ENCODE data around the gene PCGF5. TPM values are rescaled to one million over a fixed set of nuclear protein-coding genes. Genes with fewer than 3 reads are reported as not detected.
"Not testable (repeated sequence)": the region's sequence is repeated elsewhere in the genome, so short reads cannot be mapped to it uniquely, and the experiment has no call there.

PCGF5 gene
- total and polyA plus RNA-seq, 8 donors = 10.7 to 78.2 (median 33.8) TPM

- no peak overlapping the region for H3K27ac ChIP-seq
- TF ChIP-seq POLR2A (IDR thresholded peaks at IDR 0.05) = no peak
- no peak for TF ChIP-seq CTCF (IDR thresholded peaks at IDR 0.05)
- no peak for TF ChIP-seq EP300 (IDR thresholded peaks at IDR 0.05)
- no peak for TF ChIP-seq POLR2AphosphoS5 (IDR thresholded peaks at IDR 0.05)
- no peak overlapping the region for H3K4me3 ChIP-seq
- WGBS, 5 donors = 57 to 69% (median 60%) methylated on average over 6 of the region's 6 CpGs
- no peaks in the 10 kb centered on the region for H3K9me3 ChIP-seq
- intact Hi-C loops (cut with DNase I; ENCODE audit: low total_unique reads) = no loop called here
- H3K4me1 ChIP-seq = no peaks in the 10 kb centered on the region
- H3K36me3 ChIP-seq = no peaks in the 10 kb centered on the region
- H3K27me3 ChIP-seq = peaks cover 0 to 3% (median 0%) of the 10 kb centered on the region in 3 donors
- peak in 1 of 2 donors; percentile 44 for DNase-seq
Observed at GRCh38 chr10:91313796-91314485, 93.5 kb downstream of the PCGF5 start.

DNA sequence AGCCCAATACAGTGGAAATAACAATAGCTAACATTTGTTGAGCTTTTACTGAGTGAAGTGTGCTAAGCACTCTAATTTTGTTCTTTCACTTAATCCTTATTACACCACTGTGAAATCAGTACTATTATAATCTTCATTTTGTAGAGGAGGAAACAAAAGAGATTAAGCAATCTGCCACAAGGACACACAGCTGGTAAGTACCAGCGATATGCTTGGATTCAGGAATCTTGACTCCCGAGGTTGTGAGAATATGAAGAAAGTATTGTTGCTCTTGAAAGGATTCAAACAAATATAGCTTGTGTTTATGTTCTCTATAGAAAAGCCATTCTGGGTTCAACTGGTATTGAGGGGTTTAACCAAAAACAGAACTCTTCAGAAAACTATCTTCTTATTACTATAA lies 96.0 kb downstream of the PCGF5 start:
- no peak overlapping the region for H3K27ac ChIP-seq
- TF ChIP-seq CTCF (IDR thresholded peaks at IDR 0.05) = no peak
- no peak for TF ChIP-seq EP300 (IDR thresholded peaks at IDR 0.05)
- TF ChIP-seq POLR2AphosphoS5 (IDR thresholded peaks at IDR 0.05) = no peak
- TF ChIP-seq POLR2A (IDR thresholded peaks at IDR 0.05) = no peak
- H3K4me3 ChIP-seq = no peak overlapping the region
- no peaks in the 10 kb centered on the region for H3K4me1 ChIP-seq
- H3K36me3 ChIP-seq = no peaks in the 10 kb centered on the region
- 61 to 77% (median 66%) methylated on average over 2 of the region's 2 CpGs for WGBS, 5 donors
- H3K9me3 ChIP-seq = no peaks in the 10 kb centered on the region
- no peaks in the 10 kb centered on the region for H3K27me3 ChIP-seq
- intact Hi-C loops (cut with DNase I; ENCODE audit: low total_unique reads) = no loop called here
- DNase-seq = no peak

- H3K27ac ChIP-seq = no peak overlapping the region
- no peak overlapping the region for H3K4me3 ChIP-seq
- intact Hi-C loops (cut with DNase I; ENCODE audit: low total_unique reads) = no loop called here
- H3K27me3 ChIP-seq = no peaks in the 10 kb centered on the region
- no peaks in the 10 kb centered on the region for H3K9me3 ChIP-seq
- DNase-seq = no peak
- TF ChIP-seq EP300 (IDR thresholded peaks at IDR 0.05) = no peak
- H3K4me1 ChIP-seq = no peaks in the 10 kb centered on the region
- H3K36me3 ChIP-seq = no peaks in the 10 kb centered on the region
Observed at GRCh38 chr10:91317541-91317940, 97.1 kb downstream of the PCGF5 start.

GRCh38 chr10:91319336-91319735 lies 98.9 kb downstream of the PCGF5 start:
- intact Hi-C loops (cut with DNase I; ENCODE audit: low total_unique reads) = no loop called here
- Histone ChIP-seq H3K36me3 (no peaks in the 10 kb centered on the region), H3K27me3 (no peaks in the 10 kb centered on the region), H3K27ac (no peak overlapping the region), H3K9me3 (peaks cover 0 to 11% (median 0%) of the 10 kb centered on the region in 4 donors), H3K4me3 (no peak overlapping the region), H3K4me1 (no peaks in the 10 kb centered on the region)
- TF ChIP-seq POLR2A (IDR thresholded peaks at IDR 0.05) = no peak
- TF ChIP-seq EP300 (IDR thresholded peaks at IDR 0.05) = no peak
- no peak for TF ChIP-seq POLR2AphosphoS5 (IDR thresholded peaks at IDR 0.05)
- no peak for DNase-seq
- WGBS, 5 donors = 86 to 94% (median 91%) methylated on average over 4 of the region's 4 CpGs

DNA sequence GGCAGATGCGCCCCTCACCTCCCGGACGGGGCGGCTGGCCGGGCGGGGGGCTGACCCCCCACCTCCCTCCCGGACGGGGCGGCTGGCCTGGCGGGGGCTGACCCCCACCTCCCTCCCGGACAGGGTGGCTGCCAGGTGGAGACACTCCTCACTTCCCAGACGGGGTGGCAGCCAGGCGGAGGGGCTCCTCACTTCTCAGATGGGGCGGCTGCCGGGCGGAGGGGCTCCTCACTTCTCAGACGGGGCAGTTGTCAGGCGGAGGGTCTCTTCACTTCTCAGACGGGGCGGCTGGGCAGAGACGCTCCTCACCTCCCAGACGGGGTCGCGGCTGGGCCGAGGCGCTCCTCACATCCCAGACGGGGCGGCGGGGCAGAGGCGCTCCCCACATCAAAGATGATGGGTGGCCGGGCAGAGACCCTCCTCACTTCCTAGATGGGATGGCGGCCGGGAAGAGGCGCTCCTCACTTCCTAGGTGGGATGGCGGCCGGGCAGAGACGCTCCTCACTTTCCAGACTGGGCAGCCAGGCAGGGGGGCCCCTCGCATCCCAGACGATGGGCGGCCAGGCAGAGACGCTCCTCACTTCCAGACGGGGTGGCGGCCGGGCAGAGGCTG lies 102.9 kb downstream of the PCGF5 start:
- intact Hi-C loops (cut with DNase I; ENCODE audit: low total_unique reads); DNase-seq; H3K27me3 ChIP-seq; H3K4me3 ChIP-seq; H3K36me3 ChIP-seq; H3K27ac ChIP-seq; H3K4me1 ChIP-seq: not testable (repeated sequence)
- peaks cover 0 to 15% (median 2%) of the 10 kb centered on the region in 4 donors for H3K9me3 ChIP-seq
- WGBS, 5 donors = 95 to 98% (median 95%) methylated on average over 17 to 42 of the region's 44 CpGs
